ENCODE results near the gene KHDC3L.

Gene KHDC3L

GRCh38 chr6:73388433-73388799 is 26.0 kb downstream of the KHDC3L start:
- no peak for DNase-seq
- H2AK5ac ChIP-seq (ENCODE audit: low read length) = no peak overlapping the region
- H2BK120ac ChIP-seq (ENCODE audit: insufficient read depth, low read length, poor library complexity) = no peak overlapping the region
- H3K9me3 ChIP-seq (ENCODE audit: insufficient read depth, low read depth, low read length) = peaks cover 2% of the 10 kb centered on the region
- no peak overlapping the region for H2BK12ac ChIP-seq (ENCODE audit: low read length)
- no peaks in the 10 kb centered on the region for H3K79me2 ChIP-seq (ENCODE audit: control insufficient read depth, insufficient read depth, low read length, poor library complexity)
- no peaks in the 10 kb centered on the region for H3K36me3 ChIP-seq (ENCODE audit: control insufficient read depth in 1 of 2, insufficient read depth in 2 of 2, low read length in 2 of 2)
- no peak overlapping the region for H2BK5ac ChIP-seq (ENCODE audit: low read depth, low read length, poor library complexity)
- H3K4me2 ChIP-seq (ENCODE audit: low read length) = peak overlapping the region; percentile 57
- peaks cover 2% of the 10 kb centered on the region for H3K79me1 ChIP-seq (ENCODE audit: low read length)
- H3K4me3 ChIP-seq (ENCODE audit: low read depth, low read length) = no peak overlapping the region
- no peak overlapping the region for H3K23ac ChIP-seq (ENCODE audit: low read length)
- H3K27ac ChIP-seq (ENCODE audit: low read depth, low read length) = no peak overlapping the region
- H3K18ac ChIP-seq (ENCODE audit: low read length) = no peak overlapping the region
- no peaks in the 10 kb centered on the region for H3K4me1 ChIP-seq (ENCODE audit: control insufficient read depth in 1 of 2, insufficient read depth in 2 of 2, low read length in 2 of 2)
- H3K14ac ChIP-seq (ENCODE audit: low read length) = no peak overlapping the region
- no peak overlapping the region for H4K12ac ChIP-seq (ENCODE audit: low read depth, low read length)
- no peaks in the 10 kb centered on the region for H3K27me3 ChIP-seq (ENCODE audit: insufficient read depth, low read length)
- H4K8ac ChIP-seq (ENCODE audit: low read depth, low read length) = no peak overlapping the region
- no peak overlapping the region for H3K4ac ChIP-seq (ENCODE audit: low read depth, low read length)
- H3K9ac ChIP-seq (ENCODE audit: low read length) = no peak overlapping the region
- peak overlapping the region; percentile 37 for H2AFZ ChIP-seq (ENCODE audit: insufficient read depth, low read length, poor library complexity)
- WGBS (ENCODE audit: extremely low coverage, insufficient coverage, insufficient read length) = no CpG with 5 or more reads among the region's 4 CpGs
- H4K91ac ChIP-seq (ENCODE audit: low read depth, low read length) = no peak overlapping the region

GRCh38 chr6:73388800-73389512 is 26.5 kb downstream of the KHDC3L start:
- H3K18ac ChIP-seq (ENCODE audit: low read length) = no peak overlapping the region
- DNase-seq = peak; percentile 96 to 99
- H3K9me3 ChIP-seq (ENCODE audit: insufficient read depth, low read depth, low read length) = peaks cover 2% of the 10 kb centered on the region
- H3K27me3 ChIP-seq (ENCODE audit: insufficient read depth, low read length) = no peaks in the 10 kb centered on the region
- H3K4me3 ChIP-seq (ENCODE audit: low read depth, low read length) = peak overlapping the region; percentile 62
- H3K4me1 ChIP-seq (ENCODE audit: control insufficient read depth in 1 of 2, insufficient read depth in 2 of 2, low read length in 2 of 2) = no peaks in the 10 kb centered on the region
- H3K4me2 ChIP-seq (ENCODE audit: low read length) = peak overlapping the region; percentile 57
- H2BK120ac ChIP-seq (ENCODE audit: insufficient read depth, low read length, poor library complexity) = no peak overlapping the region
- H2BK5ac ChIP-seq (ENCODE audit: low read depth, low read length, poor library complexity) = no peak overlapping the region
- peaks cover 2% of the 10 kb centered on the region for H3K79me1 ChIP-seq (ENCODE audit: low read length)
- H3K14ac ChIP-seq (ENCODE audit: low read length) = no peak overlapping the region
- no peak overlapping the region for H3K4ac ChIP-seq (ENCODE audit: low read depth, low read length)
- no peak overlapping the region for H2AK5ac ChIP-seq (ENCODE audit: low read length)
- no peak overlapping the region for H3K27ac ChIP-seq (ENCODE audit: low read depth, low read length)
- H3K9ac ChIP-seq (ENCODE audit: low read length) = no peak overlapping the region
- WGBS (ENCODE audit: extremely low coverage, insufficient coverage, insufficient read length) = no CpG with 5 or more reads among the region's 38 CpGs
- H4K8ac ChIP-seq (ENCODE audit: low read depth, low read length) = peak overlapping the region; percentile 40
- H4K12ac ChIP-seq (ENCODE audit: low read depth, low read length) = no peak overlapping the region
- no peaks in the 10 kb centered on the region for H3K79me2 ChIP-seq (ENCODE audit: control insufficient read depth, insufficient read depth, low read length, poor library complexity)
- no peak overlapping the region for H2BK12ac ChIP-seq (ENCODE audit: low read length)
- peak overlapping the region; percentile 37 for H2AFZ ChIP-seq (ENCODE audit: insufficient read depth, low read length, poor library complexity)
- H3K23ac ChIP-seq (ENCODE audit: low read length) = no peak overlapping the region
- no peak overlapping the region for H4K91ac ChIP-seq (ENCODE audit: low read depth, low read length)
- H3K36me3 ChIP-seq (ENCODE audit: control insufficient read depth in 1 of 2, insufficient read depth in 2 of 2, low read length in 2 of 2) = no peaks in the 10 kb centered on the region

DNA sequence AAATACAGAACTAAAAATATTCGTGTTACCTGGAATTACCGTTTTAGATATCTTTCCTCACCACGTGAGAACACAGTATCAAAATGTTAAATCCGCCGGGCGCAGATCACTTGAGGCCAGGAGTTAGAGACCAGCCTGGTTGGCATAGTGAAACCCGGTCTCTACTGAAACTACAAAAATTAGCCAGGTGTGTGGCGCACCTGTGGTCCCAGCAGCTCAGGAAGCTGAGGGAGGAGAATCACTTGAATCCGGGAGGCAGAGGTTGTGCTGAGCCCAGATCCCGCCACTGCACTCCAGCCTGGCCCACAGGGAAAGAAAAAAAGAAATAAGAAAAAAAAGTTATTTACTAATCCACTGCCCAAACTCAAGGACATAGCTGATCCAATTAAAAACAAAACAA is 27.4 kb downstream of the KHDC3L start:
- no peak overlapping the region for H3K4ac ChIP-seq (ENCODE audit: low read depth, low read length)
- no peak overlapping the region for H3K23ac ChIP-seq (ENCODE audit: low read length)
- H4K8ac ChIP-seq (ENCODE audit: low read depth, low read length) = no peak overlapping the region
- no peaks in the 10 kb centered on the region for H3K79me2 ChIP-seq (ENCODE audit: control insufficient read depth, insufficient read depth, low read length, poor library complexity)
- no peaks in the 10 kb centered on the region for H3K4me1 ChIP-seq (ENCODE audit: control insufficient read depth in 1 of 2, insufficient read depth in 2 of 2, low read length in 2 of 2)
- peaks cover 2% of the 10 kb centered on the region for H3K79me1 ChIP-seq (ENCODE audit: low read length)
- H4K12ac ChIP-seq (ENCODE audit: low read depth, low read length) = no peak overlapping the region
- H3K36me3 ChIP-seq (ENCODE audit: control insufficient read depth in 1 of 2, insufficient read depth in 2 of 2, low read length in 2 of 2) = no peaks in the 10 kb centered on the region
- DNase-seq = no peak
- H2BK12ac ChIP-seq (ENCODE audit: low read length) = no peak overlapping the region
- H3K14ac ChIP-seq (ENCODE audit: low read length) = no peak overlapping the region
- H3K18ac ChIP-seq (ENCODE audit: low read length) = no peak overlapping the region
- H3K4me3 ChIP-seq (ENCODE audit: low read depth, low read length) = no peak overlapping the region
- no peak overlapping the region for H2AFZ ChIP-seq (ENCODE audit: insufficient read depth, low read length, poor library complexity)
- H3K27me3 ChIP-seq (ENCODE audit: insufficient read depth, low read length) = no peaks in the 10 kb centered on the region
- no peak overlapping the region for H2AK5ac ChIP-seq (ENCODE audit: low read length)
- no CpG with 5 or more reads among the region's 10 CpGs for WGBS (ENCODE audit: extremely low coverage, insufficient coverage, insufficient read length)
- peaks cover 3% of the 10 kb centered on the region for H3K9me3 ChIP-seq (ENCODE audit: insufficient read depth, low read depth, low read length)
- H2BK5ac ChIP-seq (ENCODE audit: low read depth, low read length, poor library complexity) = no peak overlapping the region
- no peak overlapping the region for H4K91ac ChIP-seq (ENCODE audit: low read depth, low read length)
- no peak overlapping the region for H2BK120ac ChIP-seq (ENCODE audit: insufficient read depth, low read length, poor library complexity)
- no peak overlapping the region for H3K27ac ChIP-seq (ENCODE audit: low read depth, low read length)
- H3K4me2 ChIP-seq (ENCODE audit: low read length) = no peak overlapping the region
- H3K9ac ChIP-seq (ENCODE audit: low read length) = no peak overlapping the region

DNA sequence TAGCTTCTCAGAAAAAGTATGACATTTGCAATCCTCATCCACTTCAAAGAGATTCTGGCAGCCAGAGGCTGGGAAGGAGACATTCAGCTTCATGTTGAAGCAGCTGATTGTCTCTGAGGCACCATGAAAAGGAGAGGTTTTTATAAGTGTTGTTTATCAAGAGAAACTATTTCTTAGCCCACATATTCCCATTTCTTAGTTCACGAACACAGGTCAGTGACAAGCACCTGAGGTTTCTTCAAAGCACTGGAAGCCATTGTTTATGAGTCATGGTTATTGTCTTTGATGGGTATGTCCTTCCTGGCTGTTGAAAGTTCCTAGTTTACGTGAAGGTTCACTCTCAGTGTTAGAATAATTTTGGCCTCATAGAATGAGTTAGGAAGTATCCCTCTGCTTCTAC is 29.2 kb downstream of the KHDC3L start:
- Histone ChIP-seq H3K79me1 (ENCODE audit: low read length) (peaks cover 2% of the 10 kb centered on the region), H4K8ac (ENCODE audit: low read depth, low read length) (no peak overlapping the region), H3K9me3 (ENCODE audit: insufficient read depth, low read depth, low read length) (peaks cover 5% of the 10 kb centered on the region), H3K36me3 (ENCODE audit: control insufficient read depth in 1 of 2, insufficient read depth in 2 of 2, low read length in 2 of 2) (no peaks in the 10 kb centered on the region), H3K9ac (ENCODE audit: low read length) (no peak overlapping the region), H3K18ac (ENCODE audit: low read length) (no peak overlapping the region), H2BK12ac (ENCODE audit: low read length) (no peak overlapping the region), H4K91ac (ENCODE audit: low read depth, low read length) (no peak overlapping the region), H3K4me3 (ENCODE audit: low read depth, low read length) (no peak overlapping the region), H2BK120ac (ENCODE audit: insufficient read depth, low read length, poor library complexity) (no peak overlapping the region), H3K79me2 (ENCODE audit: control insufficient read depth, insufficient read depth, low read length, poor library complexity) (no peaks in the 10 kb centered on the region), H2AK5ac (ENCODE audit: low read length) (no peak overlapping the region), H3K4me2 (ENCODE audit: low read length) (no peak overlapping the region), H4K12ac (ENCODE audit: low read depth, low read length) (no peak overlapping the region), H3K4ac (ENCODE audit: low read depth, low read length) (no peak overlapping the region), H3K4me1 (ENCODE audit: control insufficient read depth in 1 of 2, insufficient read depth in 2 of 2, low read length in 2 of 2) (no peaks in the 10 kb centered on the region), H3K14ac (ENCODE audit: low read length) (no peak overlapping the region), H3K23ac (ENCODE audit: low read length) (no peak overlapping the region), H3K27me3 (ENCODE audit: insufficient read depth, low read length) (no peaks in the 10 kb centered on the region), H2BK5ac (ENCODE audit: low read depth, low read length, poor library complexity) (no peak overlapping the region), H3K27ac (ENCODE audit: low read depth, low read length) (no peak overlapping the region), H2AFZ (ENCODE audit: insufficient read depth, low read length, poor library complexity) (no peak overlapping the region)
- no CpG with 5 or more reads among the region's 2 CpGs for WGBS (ENCODE audit: extremely low coverage, insufficient coverage, insufficient read length)
- DNase-seq = peak in 1 of 2 donors; percentile 60
